CD4-positive, CD25-positive, alpha-beta regulatory T cell (primary cell): ENCODE data around the gene ITGAL. TPM values are rescaled to one million over a fixed set of nuclear protein-coding genes. Genes with fewer than 3 reads are reported as not detected.

Experiments used
- ATAC-seq, 2 donors: fragments of 150-1000 bp; cut with Tn5 transposase; one replicate each; pipeline ENCODE4 v1.10.0; 2021; ENCODE audit warnings: low read depth in 2 of 2, moderate number of reproducible peaks in 2 of 2, moderate library complexity in 1 of 2
- DNase-seq, 3 donors: peaks; one replicate each; pipeline versions ENCODE4 v3.0.0 to v3.0.0-alpha.2; 2012 to 2022; ENCODE audit warnings: mixed read lengths in 1 of 3
- H3K27ac ChIP-seq: one replicate; pipeline ENCODE4 v1.7.0; 2013; ENCODE audit warnings: mild to moderate bottlenecking, low read length; ENCODE audit not compliant: insufficient read depth, poor library complexity, severe bottlenecking
- H3K27me3 ChIP-seq: one replicate; pipeline ENCODE4 v1.7.0; 2013; ENCODE audit warnings: low read length; ENCODE audit not compliant: control insufficient read depth, insufficient read depth
- H3K36me3 ChIP-seq: one replicate; pipeline ENCODE4 v1.7.0; 2013; ENCODE audit warnings: mild to moderate bottlenecking, low read length, moderate library complexity; ENCODE audit not compliant: control insufficient read depth, insufficient read depth
- H3K4me1 ChIP-seq: 2 replicates; pipeline ENCODE4 v1.7.0; 2013; ENCODE audit warnings: mild to moderate bottlenecking, low read length; ENCODE audit not compliant: insufficient read depth, control insufficient read depth, poor library complexity, severe bottlenecking
- H3K4me3 ChIP-seq: one replicate; pipeline ENCODE4 v1.7.0; 2013; ENCODE audit warnings: low read depth, mild to moderate bottlenecking, low read length, moderate library complexity
- H3K9me3 ChIP-seq, 2 experiments: 1 replicate in 1 of 2; 2 replicates in 1 of 2; pipeline ENCODE4 v1.7.0; 2013; ENCODE audit warnings: low read length in 2 of 2, mild to moderate bottlenecking in 1 of 2, moderate library complexity in 1 of 2; ENCODE audit not compliant: control insufficient read depth in 2 of 2
- H3K27ac Mint-ChIP-seq, 3 donors: one replicate each; pipeline ENCODE4 v1.8.0; 2020 to 2022; ENCODE audit warnings: mild to moderate bottlenecking in 3 of 3, mixed read lengths in 3 of 3, moderate library complexity in 2 of 3
- H3K27me3 Mint-ChIP-seq: one replicate; pipeline ENCODE4 v1.8.0; 2022; ENCODE audit warnings: mild to moderate bottlenecking, mixed read lengths
- H3K36me3 Mint-ChIP-seq: one replicate; pipeline ENCODE4 v1.8.0; 2020; ENCODE audit warnings: mixed read lengths
- H3K4me1 Mint-ChIP-seq, 4 donors: one replicate each; pipeline ENCODE4 v1.8.0; 2020 to 2022; ENCODE audit warnings: mixed read lengths in 4 of 4, mild to moderate bottlenecking in 1 of 4
- H3K4me3 Mint-ChIP-seq, 4 donors: one replicate each; pipeline ENCODE4 v1.8.0; 2020 to 2022; ENCODE audit warnings: mild to moderate bottlenecking in 4 of 4, mixed read lengths in 4 of 4, moderate library complexity in 3 of 4
- H3K9me3 Mint-ChIP-seq, 7 donors: one replicate each; pipeline ENCODE4 v1.8.0; 2020 to 2022; ENCODE audit warnings: mixed read lengths in 7 of 7, mild to moderate bottlenecking in 3 of 7, moderate library complexity in 2 of 7
- polyA plus RNA-seq, 4 donors: library from polyadenylated mRNA; unstranded; fragments of 300-500 nt; fragmentation: Illumina TruSeq; gene quantifications; one replicate each; pipeline ENCODE4 v1.2.3, GENCODE V29; 2021
- total RNA-seq: library from RNA; stranded (reverse); gene quantifications from one replicate; pipeline ENCODE4 v1.2.3, GENCODE V29; 2022

ITGAL gene
- total RNA-seq (393 TPM), polyA plus RNA-seq (100 to 1,000 TPM; 106 to 155 (median 116) TPM)

DNA sequence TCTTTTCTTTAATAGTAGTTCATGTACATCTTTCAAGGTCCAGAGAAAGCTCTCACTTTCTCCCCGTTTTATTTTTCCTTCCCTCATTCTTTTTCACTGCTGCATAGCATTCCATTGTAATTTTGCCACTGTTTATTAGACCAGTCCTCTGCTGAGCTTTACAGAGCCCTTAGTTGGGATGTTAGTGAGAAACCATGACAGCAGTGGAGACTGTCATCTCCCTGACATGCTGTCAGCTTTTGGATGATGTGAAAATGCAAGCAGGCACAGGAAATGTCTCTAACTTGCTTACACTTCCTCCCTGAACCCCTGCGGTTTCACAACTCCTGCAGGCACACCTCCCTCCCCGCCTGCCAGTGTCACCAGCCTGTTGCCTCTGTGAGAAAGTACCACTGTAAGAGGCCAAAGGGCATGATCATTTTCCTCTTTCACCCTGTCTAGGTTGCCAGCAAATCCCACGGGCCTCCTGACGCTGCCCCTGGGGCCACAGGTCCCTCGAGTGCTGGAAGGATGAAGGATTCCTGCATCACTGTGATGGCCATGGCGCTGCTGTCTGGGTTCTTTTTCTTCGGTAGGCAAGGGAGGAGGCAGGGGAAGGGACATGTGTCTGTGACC is at the start of gene ITGAL:
ITGAL (plus strand) TSS at position 415 of the 615 bp plus-strand sequence; CDS start at position 511, 96 bp downstream.
- H3K27ac ChIP-seq, result peak within 1 kb of the TSS; percentile 87

GRCh38 chr16:30428055-30428454 is 44.5 kb upstream of the ITGAL start:
- Mint-ChIP-seq H3K27me3 (no peaks in the 10 kb centered on the region), H3K4me3 (peak overlapping the region in 3 of 4 donors; percentile 61 to 71 (median 65)), H3K9me3 (no peaks in the 10 kb centered on the region), H3K4me1 (peaks cover 4 to 12% (median 9%) of the 10 kb centered on the region in 4 donors), H3K27ac (peak overlapping the region; percentile 7 to 63 (median 28)), H3K36me3 (peaks cover 25% of the 10 kb centered on the region)
- Histone ChIP-seq H3K4me3 (no peak overlapping the region), H3K4me1 (peaks cover 20% of the 10 kb centered on the region), H3K27me3 (no peaks in the 10 kb centered on the region), H3K36me3 (peaks cover 16% of the 10 kb centered on the region), H3K9me3 (no peaks in the 10 kb centered on the region), H3K27ac (no peak overlapping the region)
- no peak for DNase-seq
- ATAC-seq, result no peak

More for the DNA sequence above, at the start of gene ITGAL:
- H3K27me3 Mint-ChIP-seq, result no peaks in the 10 kb centered on the region
- H3K27me3 ChIP-seq, result no peaks in the 10 kb centered on the region
- H3K27ac Mint-ChIP-seq, result peak within 1 kb of the TSS; percentile 93 to 99 (median 96)
- ATAC-seq (peak; percentile 76 to 80), DNase-seq (peak; percentile 67 to 94 (median 86))
- peaks cover 29% of the 10 kb centered on the region for H3K36me3 Mint-ChIP-seq
- peak within 1 kb of the TSS; percentile 89 to 100 (median 98) for H3K4me3 Mint-ChIP-seq
- no peaks in the 10 kb centered on the region for H3K9me3 Mint-ChIP-seq
- peaks cover 19 to 81% (median 39%) of the 10 kb centered on the region in 4 donors for H3K4me1 Mint-ChIP-seq
- H3K4me1 ChIP-seq, result peaks cover 77% of the 10 kb centered on the region
- H3K36me3 ChIP-seq, result peaks cover 16% of the 10 kb centered on the region
- no peaks in the 10 kb centered on the region for H3K9me3 ChIP-seq
- peak within 1 kb of the TSS; percentile 89 for H3K4me3 ChIP-seq

- Mint-ChIP-seq H3K4me3 (no peak overlapping the region), H3K9me3 (no peaks in the 10 kb centered on the region), H3K27ac (no peak overlapping the region), H3K4me1 (peaks cover 8 to 18% (median 13%) of the 10 kb centered on the region in 4 donors), H3K36me3 (peaks cover 21% of the 10 kb centered on the region), H3K27me3 (no peaks in the 10 kb centered on the region)
- H3K27me3 ChIP-seq, result no peaks in the 10 kb centered on the region
- peaks cover 7% of the 10 kb centered on the region for H3K36me3 ChIP-seq
- no peak for DNase-seq
- peak overlapping the region; percentile 88 for H3K27ac ChIP-seq
- H3K4me3 ChIP-seq, result peak overlapping the region; percentile 78
- no peaks in the 10 kb centered on the region for H3K9me3 ChIP-seq
- ATAC-seq, result no peak
- H3K4me1 ChIP-seq, result peaks cover 20% of the 10 kb centered on the region
These were observed 43.2 kb upstream of the ITGAL start for GRCh38 chr16:30429418-30429677.

- no peaks in the 10 kb centered on the region for H3K27me3 Mint-ChIP-seq
- peaks cover 8 to 21% (median 16%) of the 10 kb centered on the region in 4 donors for H3K4me1 Mint-ChIP-seq
- H3K36me3 ChIP-seq, result peaks cover 3% of the 10 kb centered on the region
- no peaks in the 10 kb centered on the region for H3K9me3 Mint-ChIP-seq
- peak within 1 kb of the TSS; percentile 88 for H3K27ac ChIP-seq
- peaks cover 17% of the 10 kb centered on the region for H3K36me3 Mint-ChIP-seq
- H3K4me3 Mint-ChIP-seq, result peak within 1 kb of the TSS in 1 of 4 donors; percentile 61
- H3K27me3 ChIP-seq, result no peaks in the 10 kb centered on the region
- H3K27ac Mint-ChIP-seq, result peak within 1 kb of the TSS in 1 of 3 donors; percentile 52
- peak within 1 kb of the TSS; percentile 78 for H3K4me3 ChIP-seq
- peak; percentile 95 to 100 (median 98) for DNase-seq
- ATAC-seq, result peak; percentile 97 to 98
- peaks cover 20% of the 10 kb centered on the region for H3K4me1 ChIP-seq
- H3K9me3 ChIP-seq, result no peaks in the 10 kb centered on the region
These were observed 42.7 kb upstream of the ITGAL start, which contains the start of gene DCTPP1 for GRCh38 chr16:30429678-30430427. Gene DCTPP1 (minus strand): TSS chr16:30430030. CDS start chr16:30429980, 50 bp downstream.

DNA sequence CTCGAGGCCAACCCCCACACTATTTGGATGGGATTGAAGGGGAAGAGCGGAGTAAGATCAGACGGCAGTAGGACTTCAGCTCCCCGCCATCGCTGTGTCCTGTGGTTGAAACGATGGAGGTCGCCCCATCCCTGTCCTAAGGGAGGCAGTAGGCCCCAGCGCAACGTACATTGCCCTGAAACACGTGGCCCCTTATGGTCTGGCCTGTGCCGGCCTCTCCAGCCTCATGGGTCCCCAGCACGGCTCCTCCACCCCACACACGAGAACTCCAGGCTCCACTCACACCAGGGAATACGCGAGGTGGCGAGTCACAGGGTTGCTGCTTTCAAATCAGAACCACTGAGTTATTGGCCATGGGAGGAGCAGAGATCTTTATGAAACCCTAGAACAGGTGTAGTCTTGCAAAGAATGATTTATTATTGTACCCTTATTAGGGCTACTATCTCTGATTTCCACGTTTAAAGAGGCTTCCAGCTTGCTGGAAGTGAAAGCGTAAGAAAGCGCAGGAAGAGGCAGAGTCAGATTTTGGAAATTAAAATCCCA is 42.0 kb upstream of the ITGAL start:
- Mint-ChIP-seq H3K27ac (no peak overlapping the region), H3K27me3 (no peaks in the 10 kb centered on the region), H3K4me3 (no peak overlapping the region), H3K9me3 (no peaks in the 10 kb centered on the region), H3K4me1 (peaks cover 8 to 24% (median 18%) of the 10 kb centered on the region in 4 donors), H3K36me3 (peaks cover 17% of the 10 kb centered on the region)
- peaks cover 20% of the 10 kb centered on the region for H3K4me1 ChIP-seq
- H3K36me3 ChIP-seq, result peaks cover 3% of the 10 kb centered on the region
- ATAC-seq, result peak in 1 of 2 donors; percentile 2
- peak overlapping the region; percentile 88 for H3K27ac ChIP-seq
- DNase-seq, result no peak
- H3K27me3 ChIP-seq, result no peaks in the 10 kb centered on the region
- H3K9me3 ChIP-seq, result no peaks in the 10 kb centered on the region
- no peak overlapping the region for H3K4me3 ChIP-seq

- Histone ChIP-seq H3K4me1 (peaks cover 9% of the 10 kb centered on the region), H3K27ac (no peak overlapping the region), H3K4me3 (no peak overlapping the region), H3K27me3 (no peaks in the 10 kb centered on the region), H3K36me3 (no peaks in the 10 kb centered on the region), H3K9me3 (no peaks in the 10 kb centered on the region)
- no peak for DNase-seq
- no peak for ATAC-seq
- Mint-ChIP-seq H3K9me3 (no peaks in the 10 kb centered on the region), H3K27me3 (no peaks in the 10 kb centered on the region), H3K36me3 (no peaks in the 10 kb centered on the region), H3K4me1 (peaks cover 4 to 17% (median 10%) of the 10 kb centered on the region in 4 donors), H3K4me3 (peak overlapping the region in 2 of 4 donors; percentile 1 to 73), H3K27ac (peak overlapping the region; percentile 69 to 87 (median 77))
These were observed 37.7 kb upstream of the ITGAL start for GRCh38 chr16:30434852-30435251.

GRCh38 chr16:30437511-30438046 is 35.0 kb upstream of the ITGAL start:
- H3K36me3 Mint-ChIP-seq, result no peaks in the 10 kb centered on the region
- Histone ChIP-seq H3K27ac (no peak overlapping the region), H3K27me3 (no peaks in the 10 kb centered on the region), H3K4me3 (no peak overlapping the region), H3K4me1 (no peaks in the 10 kb centered on the region), H3K9me3 (no peaks in the 10 kb centered on the region), H3K36me3 (no peaks in the 10 kb centered on the region)
- no peak for DNase-seq
- H3K27ac Mint-ChIP-seq, result peak overlapping the region; percentile 72 to 86 (median 86)
- H3K4me1 Mint-ChIP-seq, result peaks cover 4 to 30% (median 12%) of the 10 kb centered on the region in 4 donors
- H3K27me3 Mint-ChIP-seq, result no peaks in the 10 kb centered on the region
- no peak overlapping the region for H3K4me3 Mint-ChIP-seq
- ATAC-seq, result no peak
- H3K9me3 Mint-ChIP-seq, result no peaks in the 10 kb centered on the region
